ENCODE measurements around the gene APLP1.
A peak's percentile ranks its signal among the peaks of the same experiment; 100 is the strongest.
"Not testable (repeated sequence)": the region's sequence is repeated elsewhere in the genome, so short reads cannot be mapped to it uniquely, and the experiment has no call there.

APLP1 gene

GRCh38 chr19:35908973-35909683, 40.8 kb downstream of the APLP1 start:
- DNase-seq: peak; percentile 98

- DNase-seq: no peak
Observed at GRCh38 chr19:35909684-35910035, 41.3 kb downstream of the APLP1 start.

DNA sequence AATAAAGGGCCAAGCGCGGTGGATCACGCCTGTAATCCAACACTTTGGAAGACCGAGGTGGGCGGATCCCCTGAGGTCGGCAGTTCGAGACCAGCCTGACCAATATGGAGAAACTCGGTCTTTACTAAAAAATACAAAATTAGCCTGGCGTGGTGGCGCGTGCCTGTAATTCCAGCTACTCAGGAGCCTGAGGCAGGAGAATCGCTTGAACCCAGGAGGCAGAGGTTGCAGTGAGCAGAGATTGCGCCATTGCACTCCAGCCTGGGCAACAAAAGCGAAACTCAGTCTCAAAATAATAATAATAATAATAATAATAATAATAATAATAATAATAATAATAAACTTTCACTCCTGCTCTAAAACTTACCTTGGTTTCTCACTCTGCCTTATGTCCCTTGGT, 42.0 kb downstream of the APLP1 start:
- DNase-seq: not testable (repeated sequence)

DNA sequence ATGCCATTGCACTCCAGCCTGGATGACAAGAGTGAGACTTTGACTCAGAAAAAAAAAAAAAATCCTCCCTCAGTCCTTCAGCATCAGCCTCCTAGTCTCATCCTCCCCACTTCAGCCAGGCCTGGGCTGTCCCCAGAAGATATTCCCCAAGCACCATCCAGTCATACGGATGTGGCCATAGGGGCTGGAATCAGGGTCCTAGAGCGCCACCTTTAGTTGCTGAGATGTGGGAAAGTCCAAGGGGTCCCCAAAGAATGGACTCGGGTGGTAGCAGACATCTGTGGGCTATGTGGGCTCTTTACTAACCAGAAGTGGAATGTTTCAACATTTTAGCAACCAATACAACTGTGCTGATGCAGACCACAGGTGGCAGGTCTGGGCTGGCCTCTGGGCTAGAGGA, 42.8 kb downstream of the APLP1 start:
- DNase-seq: peak; percentile 33

DNA sequence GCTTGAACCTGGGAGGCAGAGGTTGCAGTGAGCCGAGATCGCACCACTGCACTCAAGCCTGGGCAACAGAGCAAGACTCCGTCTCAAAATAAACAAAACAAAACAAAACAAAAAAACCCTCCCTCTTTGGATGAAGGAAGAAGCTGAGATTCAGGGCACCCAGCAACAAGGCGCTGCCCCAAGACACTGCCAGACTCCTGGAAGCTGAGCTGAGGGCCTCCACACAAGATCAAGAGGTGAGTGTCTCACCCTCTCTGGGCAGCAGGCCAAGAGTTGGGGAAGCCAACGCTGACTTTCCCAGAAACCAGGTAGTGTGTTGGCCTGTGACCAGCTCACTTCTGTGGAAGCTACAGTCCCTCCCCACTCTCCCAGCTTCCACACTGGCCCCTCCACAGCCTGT, 43.4 kb downstream of the APLP1 start:
- DNase-seq: peak; percentile 25

DNA sequence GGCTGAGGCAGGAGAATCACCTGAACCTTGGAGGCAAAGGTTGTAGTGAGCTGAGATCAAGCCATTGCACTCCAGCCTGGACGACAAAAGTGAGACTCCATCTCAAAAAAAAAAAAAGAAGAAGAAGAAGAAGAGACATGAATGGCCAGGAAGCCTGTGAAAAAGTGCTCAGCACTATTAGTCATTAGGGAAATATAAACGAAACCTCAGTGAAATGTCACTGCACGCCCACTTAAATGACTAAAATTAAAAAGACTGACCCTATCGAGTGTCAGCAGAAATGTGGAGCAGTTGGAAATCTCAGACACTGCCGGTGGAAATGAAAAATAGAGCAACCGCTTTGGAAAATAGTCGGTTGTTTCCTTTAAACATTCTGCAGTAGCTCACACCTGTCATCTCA, 45.2 kb downstream of the APLP1 start:
- DNase-seq: peak; percentile 93

DNA sequence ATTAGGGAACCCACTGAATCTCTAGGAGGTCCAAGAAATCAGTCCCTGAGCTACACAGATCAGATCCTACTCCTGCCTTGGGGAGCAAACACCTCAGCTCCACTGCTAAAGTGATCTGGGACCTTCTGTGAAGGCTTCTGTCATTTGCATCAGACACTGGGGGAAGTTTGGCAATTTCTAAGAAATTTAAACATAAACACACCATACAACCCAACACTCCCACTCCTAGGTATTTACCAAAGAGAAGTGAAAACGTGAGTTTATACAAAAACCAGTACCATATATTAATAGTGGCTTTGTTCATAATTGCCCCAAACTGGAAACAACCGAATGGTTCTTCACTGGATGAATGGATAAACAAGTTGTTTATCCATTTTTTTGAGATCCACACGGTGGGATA, 47.1 kb downstream of the APLP1 start:
- peak; percentile 64 for DNase-seq

- no peak for DNase-seq
Observed at GRCh38 chr19:35919306-35919705, 50.9 kb downstream of the APLP1 start.

DNA sequence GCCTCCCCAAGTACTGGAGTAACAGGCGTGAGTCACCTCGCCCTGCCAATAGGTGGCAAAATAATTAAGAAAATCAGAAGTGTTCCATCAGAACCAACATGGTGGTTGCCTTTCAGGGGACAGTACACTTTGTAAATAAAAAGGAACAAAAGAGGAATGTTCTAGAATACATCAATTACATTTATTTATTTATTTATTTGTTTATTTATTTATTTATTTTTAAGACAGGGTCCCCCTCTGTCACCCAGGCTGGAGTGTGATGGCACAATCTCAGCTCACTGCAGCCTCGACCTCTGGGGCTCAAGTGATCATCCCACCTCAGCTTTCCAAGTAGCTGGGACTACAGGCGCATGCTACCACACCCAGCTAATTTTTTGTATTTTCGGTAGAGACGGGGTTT, 52.6 kb downstream of the APLP1 start:
- DNase-seq: no peak

GRCh38 chr19:35925501-35925900, 57.1 kb downstream of the APLP1 start:
- no peak for DNase-seq

GRCh38 chr19:35928507-35928906, 60.1 kb downstream of the APLP1 start:
- no peak for DNase-seq
